Measurements from ENCODE around the gene BEGAIN. TPM values are rescaled to one million over a fixed set of nuclear protein-coding genes. Genes with fewer than 3 reads are reported as not detected.

The BEGAIN gene
- total RNA-seq: 1 to 10 TPM in 2 of 4 donors, under 1 TPM in 2; 0.13 to 1.0 (median 0.91) TPM
- under 1 TPM in 2 of 3 donors, not detected in 1; 0.08 to 0.14 TPM for polyA plus RNA-seq
- long read RNA-seq, donor 1: 0 reads
- long read RNA-seq, donor 2: 0 reads

- no peaks in the 10 kb centered on the region for H3K36me3 ChIP-seq (ENCODE audit: insufficient read depth in 1 of 2, low read depth in 1 of 2)
- H3K9me3 ChIP-seq: no peaks in the 10 kb centered on the region
- H3K27ac ChIP-seq: no peak within 1 kb of the TSS
- 1 to 9% (median 9%) methylated on average over 16 to 87 of the region's 90 CpGs for WGBS, 3 donors
- intact Hi-C loops (cut with DNase I): no loop called here
- H3K27me3 ChIP-seq (ENCODE audit: insufficient read depth in 3 of 3, low read length in 2 of 3): peaks cover 0 to 45% (median 16%) of the 10 kb centered on the region in 3 donors
- no peaks in the 10 kb centered on the region for H3K4me1 ChIP-seq
- H3K4me3 ChIP-seq: peak within 1 kb of the TSS; percentile 60
- TF ChIP-seq CTCF (IDR thresholded peaks at IDR 0.05): no peak
- ATAC-seq: no peak
- DNase-seq: peak; percentile 3 to 34
Measured at GRCh38 chr14:100587086-100587762, at the start of gene BEGAIN. TSS of gene BEGAIN (minus strand) at chr14:100587417. CDS start at chr14:100587290, 127 bp downstream.

GRCh38 chr14:100636559-100636958 is 49.3 kb upstream of the BEGAIN start:
- H3K4me1 ChIP-seq: no peaks in the 10 kb centered on the region
- DNase-seq (no peak), ATAC-seq (no peak)
- no peak for TF ChIP-seq CTCF (IDR thresholded peaks at IDR 0.05)
- H3K27ac ChIP-seq: no peak overlapping the region
- H3K9me3 ChIP-seq: no peaks in the 10 kb centered on the region
- no peaks in the 10 kb centered on the region for H3K36me3 ChIP-seq (ENCODE audit: insufficient read depth in 1 of 2, low read depth in 1 of 2)
- WGBS, 3 donors: 91 to 97% (median 92%) methylated on average over 14 of the region's 14 CpGs
- no peak overlapping the region for H3K4me3 ChIP-seq
- intact Hi-C loops (cut with DNase I): no loop called here
- H3K27me3 ChIP-seq (ENCODE audit: insufficient read depth in 3 of 3, low read length in 2 of 3): peaks cover 0 to 2% (median 0%) of the 10 kb centered on the region in 3 donors

- H3K27me3 ChIP-seq (ENCODE audit: insufficient read depth in 3 of 3, low read length in 2 of 3): peaks cover 0 to 6% (median 4%) of the 10 kb centered on the region in 3 donors
- no peaks in the 10 kb centered on the region for H3K4me1 ChIP-seq
- ATAC-seq: no peak
- 70 to 82% (median 74%) methylated on average over 11 of the region's 11 CpGs for WGBS, 3 donors
- intact Hi-C loops (cut with DNase I): no loop called here
- no peak overlapping the region for H3K27ac ChIP-seq
- no peaks in the 10 kb centered on the region for H3K9me3 ChIP-seq
- H3K36me3 ChIP-seq (ENCODE audit: insufficient read depth in 1 of 2, low read depth in 1 of 2): no peaks in the 10 kb centered on the region
- no peak overlapping the region for H3K4me3 ChIP-seq
- no peak for DNase-seq
- TF ChIP-seq CTCF (IDR thresholded peaks at IDR 0.05): no peak
Measured at GRCh38 chr14:100634026-100634425, 46.8 kb upstream of the BEGAIN start.

- WGBS, 3 donors: 77 to 81% (median 79%) methylated on average over 10 of the region's 10 CpGs
- Histone ChIP-seq H3K27ac (no peak overlapping the region), H3K4me3 (no peak overlapping the region), H3K4me1 (no peaks in the 10 kb centered on the region), H3K9me3 (no peaks in the 10 kb centered on the region), H3K27me3 (ENCODE audit: insufficient read depth in 3 of 3, low read length in 2 of 3) (peaks cover 0 to 7% (median 5%) of the 10 kb centered on the region in 3 donors), H3K36me3 (ENCODE audit: insufficient read depth in 1 of 2, low read depth in 1 of 2) (no peaks in the 10 kb centered on the region)
- ATAC-seq (no peak), DNase-seq (no peak)
- intact Hi-C loops (cut with DNase I): no loop called here
- TF ChIP-seq CTCF (IDR thresholded peaks at IDR 0.05): no peak
Measured at GRCh38 chr14:100633406-100633805, 46.2 kb upstream of the BEGAIN start.

All from psoas muscle (tissue), 8 donors.